ENCODE measurements around the gene TMEM120A. TPM values are rescaled to one million over a fixed set of nuclear protein-coding genes. Genes with fewer than 3 reads are reported as not detected.
A peak's percentile ranks its signal among the peaks of the same experiment; 100 is the strongest.
"Not testable (repeated sequence)": the region's sequence is repeated elsewhere in the genome, so short reads cannot be mapped to it uniquely, and the experiment has no call there.

Gene TMEM120A
- total and polyA plus RNA-seq, 12 donors = 51.4 to 277 (median 172) TPM

GRCh38 chr7:76020031-76020714 is 25.8 kb upstream of the TMEM120A start:
- H3K4me3 ChIP-seq = no peak overlapping the region
- H3K4me1 ChIP-seq (replicated peaks in 1 of 2) = no peaks in the 10 kb centered on the region
- no peaks in the 10 kb centered on the region for H3K9me3 ChIP-seq (replicated peaks in 1 of 3)
- no peak overlapping the region for H3K27ac ChIP-seq
- TF ChIP-seq CTCF (IDR thresholded peaks at IDR 0.05) (peak; percentile 90 to 94 (median 92)), POLR2A (IDR thresholded peaks at IDR 0.05) (no peak)
- DNase-seq = peak; percentile 73 to 92 (median 79)
- intact Hi-C loops (cut with DNase I) = loop anchor here (2.0 kb wide), 2 partner anchors 153 to 155 kb away; no protein-coding TSS in a partner anchor
- 34 to 47% (median 42%) methylated on average over 5 to 6 of the region's 6 CpGs for WGBS, 4 donors
- no peaks in the 10 kb centered on the region for H3K27me3 ChIP-seq
- peaks cover 0 to 15% of the 10 kb centered on the region in 2 donors for H3K36me3 ChIP-seq (replicated peaks in 1 of 2)

- DNase-seq; H3K4me1 ChIP-seq (replicated peaks in 1 of 2); H3K4me3 ChIP-seq; H3K27me3 ChIP-seq; H3K27ac ChIP-seq; H3K9me3 ChIP-seq (replicated peaks in 1 of 3): not testable (repeated sequence)
- intact Hi-C loops (cut with DNase I) = loop anchor here in 1 of 2 donors (10.0 kb wide), 1 partner anchor 234 kb away; no protein-coding TSS in a partner anchor
- H3K36me3 ChIP-seq (replicated peaks in 1 of 2) = peaks cover 0 to 15% of the 10 kb centered on the region in 2 donors
- WGBS, 4 donors = 95 to 99% (median 98%) methylated on average over 3 to 4 of the region's 4 CpGs
These were observed 24.1 kb upstream of the TMEM120A start for GRCh38 chr7:76018520-76018919.

GRCh38 chr7:76016191-76016947 is 22.0 kb upstream of the TMEM120A start:
- peaks cover 0 to 4% of the 10 kb centered on the region in 2 donors for H3K4me1 ChIP-seq (replicated peaks in 1 of 2)
- no peak overlapping the region for H3K27ac ChIP-seq
- H3K9me3 ChIP-seq (replicated peaks in 1 of 3) = no peaks in the 10 kb centered on the region
- peaks cover 0 to 7% of the 10 kb centered on the region in 2 donors for H3K36me3 ChIP-seq (replicated peaks in 1 of 2)
- TF ChIP-seq POLR2A (IDR thresholded peaks at IDR 0.05) (no peak), CTCF (IDR thresholded peaks at IDR 0.05) (no peak)
- intact Hi-C loops (cut with DNase I) = loop anchor here in 1 of 2 donors (10.0 kb wide), 1 partner anchor 232 kb away; no protein-coding TSS in a partner anchor
- whole genome bisulfite sequencing, 4 donors = 84 to 91% (median 89%) methylated on average over 13 of the region's 13 CpGs
- DNase-seq = no peak
- H3K27me3 ChIP-seq = no peaks in the 10 kb centered on the region
- no peak overlapping the region for H3K4me3 ChIP-seq

GRCh38 chr7:76011442-76011861 is 17.1 kb upstream of the TMEM120A start:
- no peaks in the 10 kb centered on the region for H3K9me3 ChIP-seq (replicated peaks in 1 of 3)
- no peaks in the 10 kb centered on the region for H3K36me3 ChIP-seq (replicated peaks in 1 of 2)
- H3K27ac ChIP-seq = peak overlapping the region in 2 of 5 donors; percentile 5 to 45
- H3K27me3 ChIP-seq = no peaks in the 10 kb centered on the region
- no peak overlapping the region for H3K4me3 ChIP-seq
- intact Hi-C loops (cut with DNase I) = loop anchor here in 1 of 2 donors (10.0 kb wide), 1 partner anchor 227 kb away; no protein-coding TSS in a partner anchor
- 61 to 77% (median 64%) methylated on average over 8 of the region's 8 CpGs for WGBS, 4 donors
- peaks cover 0 to 9% of the 10 kb centered on the region in 2 donors for H3K4me1 ChIP-seq (replicated peaks in 1 of 2)
- no peak for DNase-seq
- TF ChIP-seq CTCF (IDR thresholded peaks at IDR 0.05) (no peak), POLR2A (IDR thresholded peaks at IDR 0.05) (no peak)

All from adrenal gland (tissue), 12 donors.